Nephron (organoid): ENCODE results near the gene ZNHIT2.
A peak's percentile ranks its signal among the peaks of the same experiment; 100 is the strongest.
"Not testable (repeated sequence)": the region's sequence is repeated elsewhere in the genome, so short reads cannot be mapped to it uniquely, and the experiment has no call there.

Source experiments
- H3K27ac Mint-ChIP-seq, 3 experiments: 2 replicates each; pipeline ENCODE4 v1.8.0; 2020; ENCODE audit warnings: mixed read lengths in 3 of 3, mild to moderate bottlenecking in 2 of 3, moderate library complexity in 1 of 3
- H3K27me3 Mint-ChIP-seq: 2 replicates; pipeline ENCODE4 v1.8.0; 2021; ENCODE audit warnings: low read depth, mild to moderate bottlenecking, moderate library complexity, mixed read lengths
- H3K36me3 Mint-ChIP-seq: 2 replicates; pipeline ENCODE4 v1.8.0; 2020; ENCODE audit warnings: low read depth, mixed read lengths
- H3K4me1 Mint-ChIP-seq: 2 replicates; pipeline ENCODE4 v1.8.0; 2020; ENCODE audit warnings: mixed read lengths
- H3K4me3 Mint-ChIP-seq, 3 experiments: 2 replicates each; pipeline ENCODE4 v1.8.0; 2020; ENCODE audit warnings: mild to moderate bottlenecking in 3 of 3, mixed read lengths in 3 of 3, moderate library complexity in 2 of 3
- H3K9me3 Mint-ChIP-seq: 2 replicates; pipeline ENCODE4 v1.8.0; 2020; ENCODE audit warnings: mixed read lengths
- CTCF ChIP-seq, 3 experiments: fragments of 200-600 bp; sonication (generic); IDR thresholded peaks; one replicate each; pipeline ENCODE4 v1.5.0; 2021; ENCODE audit warnings: antibody characterized with exemption in 3 of 3; ENCODE audit not compliant: unreplicated experiment in 3 of 3

ZNHIT2 gene

GRCh38 chr11:65121865-65122696 is 4.6 kb upstream of the ZNHIT2 start, which contains the start of the genes FAU and MRPL49:
Gene FAU, minus strand, starts transcription at chr11:65122134. Its CDS starts 321 bp downstream, at chr11:65121813.
Gene MRPL49, plus strand, starts transcription at chr11:65122321. Its CDS starts 26 bp downstream, at chr11:65122347.
- no peaks in the 10 kb centered on the region for H3K27me3 Mint-ChIP-seq
- peak within 1 kb of the TSS; percentile 94 to 98 (median 97) for H3K27ac Mint-ChIP-seq
- H3K36me3 Mint-ChIP-seq, result peaks cover 49% of the 10 kb centered on the region
- H3K9me3 Mint-ChIP-seq, result no peaks in the 10 kb centered on the region
- peaks cover 28% of the 10 kb centered on the region for H3K4me1 Mint-ChIP-seq
- TF ChIP-seq CTCF (IDR thresholded peaks at IDR 0.05; ENCODE audit: unreplicated experiment in 3 of 3), result no peak
- H3K4me3 Mint-ChIP-seq, result peak within 1 kb of the TSS; percentile 98 to 100 (median 99)

GRCh38 chr11:65121447-65121864 is 4.0 kb upstream of the ZNHIT2 start:
- Mint-ChIP-seq H3K4me3 (peak overlapping the region; percentile 98 to 100 (median 99)), H3K36me3 (peaks cover 44% of the 10 kb centered on the region), H3K27me3 (no peaks in the 10 kb centered on the region), H3K27ac (peak overlapping the region; percentile 94 to 98 (median 97)), H3K9me3 (no peaks in the 10 kb centered on the region), H3K4me1 (peaks cover 28% of the 10 kb centered on the region)
- TF ChIP-seq CTCF (IDR thresholded peaks at IDR 0.05; ENCODE audit: unreplicated experiment in 3 of 3), result no peak

GRCh38 chr11:65120831-65121230 is 3.3 kb upstream of the ZNHIT2 start:
- Mint-ChIP-seq H3K9me3 (no peaks in the 10 kb centered on the region), H3K27ac (peak overlapping the region; percentile 94 to 98 (median 97)), H3K27me3 (no peaks in the 10 kb centered on the region), H3K4me3 (peak overlapping the region; percentile 98 to 100 (median 99)), H3K36me3 (peaks cover 42% of the 10 kb centered on the region), H3K4me1 (peaks cover 28% of the 10 kb centered on the region)
- no peak for TF ChIP-seq CTCF (IDR thresholded peaks at IDR 0.05; ENCODE audit: unreplicated experiment in 3 of 3)

GRCh38 chr11:65119670-65119995 is 2.1 kb upstream of the ZNHIT2 start:
- Mint-ChIP-seq H3K4me1 (peaks cover 28% of the 10 kb centered on the region), H3K27ac (peak overlapping the region in 1 of 3 experiments; percentile 32), H3K9me3 (no peaks in the 10 kb centered on the region), H3K27me3 (no peaks in the 10 kb centered on the region), H3K36me3 (peaks cover 39% of the 10 kb centered on the region), H3K4me3 (peak overlapping the region; percentile 76 to 100 (median 98))
- no peak for TF ChIP-seq CTCF (IDR thresholded peaks at IDR 0.05; ENCODE audit: unreplicated experiment in 3 of 3)

GRCh38 chr11:65118891-65119669 is 1.6 kb upstream of the ZNHIT2 start:
- not testable (repeated sequence) for H3K27me3 Mint-ChIP-seq, H3K9me3 Mint-ChIP-seq
- peak overlapping the region; percentile 76 to 100 (median 98) for H3K4me3 Mint-ChIP-seq
- peaks cover 34% of the 10 kb centered on the region for H3K36me3 Mint-ChIP-seq
- peaks cover 26% of the 10 kb centered on the region for H3K4me1 Mint-ChIP-seq
- peak overlapping the region in 2 of 3 experiments; percentile 32 to 44 for H3K27ac Mint-ChIP-seq
